Measurements from ENCODE around the gene CTNNA3.

CTNNA3 gene

DNA sequence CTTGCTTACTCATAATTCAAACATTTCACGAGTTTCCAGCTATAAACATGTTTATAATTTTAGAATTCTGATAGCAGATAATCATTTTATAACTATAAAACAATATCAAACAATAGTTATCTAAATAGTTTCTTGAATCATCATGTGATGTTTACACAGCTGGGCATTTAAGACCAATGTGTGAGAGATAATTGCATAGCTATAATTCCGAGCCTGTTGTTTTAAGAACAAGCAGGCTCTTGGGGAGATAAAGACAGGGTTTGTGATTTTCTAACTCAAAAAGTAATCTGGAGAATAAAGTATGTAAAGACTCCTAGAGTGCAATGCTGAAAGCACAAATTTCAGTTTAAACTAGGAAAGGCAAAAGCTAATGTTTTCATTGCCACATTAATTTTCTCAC, 439.0 kb downstream of the CTNNA3 start:
- no peak overlapping the region for H3K4me3 ChIP-seq (ENCODE audit: low read length, poor library complexity, severe bottlenecking)
- no peaks in the 10 kb centered on the region for H3K36me3 ChIP-seq (ENCODE audit: insufficient read depth, low read length)
- H2AFZ ChIP-seq (ENCODE audit: low read length) = no peak overlapping the region
- no peaks in the 10 kb centered on the region for H3K4me1 ChIP-seq (ENCODE audit: insufficient read depth, low read length, poor library complexity, severe bottlenecking)
- TF ChIP-seq, protein P1, sequence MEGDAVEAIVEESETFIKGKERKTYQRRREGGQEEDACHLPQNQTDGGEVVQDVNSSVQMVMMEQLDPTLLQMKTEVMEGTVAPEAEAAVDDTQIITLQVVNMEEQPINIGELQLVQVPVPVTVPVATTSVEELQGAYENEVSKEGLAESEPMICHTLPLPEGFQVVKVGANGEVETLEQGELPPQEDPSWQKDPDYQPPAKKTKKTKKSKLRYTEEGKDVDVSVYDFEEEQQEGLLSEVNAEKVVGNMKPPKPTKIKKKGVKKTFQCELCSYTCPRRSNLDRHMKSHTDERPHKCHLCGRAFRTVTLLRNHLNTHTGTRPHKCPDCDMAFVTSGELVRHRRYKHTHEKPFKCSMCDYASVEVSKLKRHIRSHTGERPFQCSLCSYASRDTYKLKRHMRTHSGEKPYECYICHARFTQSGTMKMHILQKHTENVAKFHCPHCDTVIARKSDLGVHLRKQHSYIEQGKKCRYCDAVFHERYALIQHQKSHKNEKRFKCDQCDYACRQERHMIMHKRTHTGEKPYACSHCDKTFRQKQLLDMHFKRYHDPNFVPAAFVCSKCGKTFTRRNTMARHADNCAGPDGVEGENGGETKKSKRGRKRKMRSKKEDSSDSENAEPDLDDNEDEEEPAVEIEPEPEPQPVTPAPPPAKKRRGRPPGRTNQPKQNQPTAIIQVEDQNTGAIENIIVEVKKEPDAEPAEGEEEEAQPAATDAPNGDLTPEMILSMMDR (conservative IDR thresholded peaks at IDR 0.05; ENCODE audit: low read length) = no peak
- no peak for TF ChIP-seq EZH2phosphoT487 (IDR thresholded peaks at IDR 0.05; ENCODE audit: borderline replicate concordance)
- H4K20me1 ChIP-seq (ENCODE audit: insufficient read depth, low read length, poor library complexity, severe bottlenecking) = no peaks in the 10 kb centered on the region
- H3K9ac ChIP-seq (ENCODE audit: low read depth, low read length, poor library complexity, severe bottlenecking) = no peak overlapping the region
- H3K4me2 ChIP-seq (ENCODE audit: low read depth, low read length, poor library complexity, severe bottlenecking) = no peak overlapping the region
- no peaks in the 10 kb centered on the region for H3F3A ChIP-seq (ENCODE audit: low read depth)
- no peaks in the 10 kb centered on the region for H3K27me3 ChIP-seq (ENCODE audit: insufficient read depth, low read length, poor library complexity, severe bottlenecking)
- H3K79me2 ChIP-seq (ENCODE audit: insufficient read depth, low read length) = no peaks in the 10 kb centered on the region
- no peaks in the 10 kb centered on the region for H3K9me2 ChIP-seq (replicated peaks; ENCODE audit: low read depth, low read length)
- no peaks in the 10 kb centered on the region for H3K9me3 ChIP-seq (ENCODE audit: insufficient read depth, low read depth, low read length)

DNA sequence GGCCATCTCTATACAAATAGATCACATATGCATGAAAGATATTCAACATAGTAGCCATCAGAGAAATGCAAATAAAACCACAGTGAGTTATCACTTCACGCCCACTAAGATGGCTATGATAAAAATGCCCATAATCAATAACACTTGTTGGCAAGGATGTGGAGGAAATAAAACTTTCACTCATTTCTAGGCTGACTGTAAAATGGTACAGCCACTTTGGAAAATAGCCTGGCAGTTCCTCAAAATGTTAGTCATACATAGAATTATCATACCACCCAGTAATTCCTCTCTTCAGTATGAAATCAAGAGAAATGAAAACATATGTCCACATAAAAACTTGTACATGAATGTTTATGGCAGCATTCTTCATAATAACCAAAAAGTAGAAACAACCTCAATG, 445.3 kb downstream of the CTNNA3 start:
- Histone ChIP-seq H3F3A (ENCODE audit: low read depth) (no peaks in the 10 kb centered on the region), H3K36me3 (ENCODE audit: insufficient read depth, low read length) (no peaks in the 10 kb centered on the region), H2AFZ (ENCODE audit: low read length) (no peak overlapping the region), H3K9ac (ENCODE audit: low read depth, low read length, poor library complexity, severe bottlenecking) (no peak overlapping the region), H3K9me2 (replicated peaks; ENCODE audit: low read depth, low read length) (no peaks in the 10 kb centered on the region), H3K4me2 (ENCODE audit: low read depth, low read length, poor library complexity, severe bottlenecking) (no peak overlapping the region), H3K4me3 (ENCODE audit: low read length, poor library complexity, severe bottlenecking) (no peak overlapping the region), H3K27me3 (ENCODE audit: insufficient read depth, low read length, poor library complexity, severe bottlenecking) (no peaks in the 10 kb centered on the region), H3K79me2 (ENCODE audit: insufficient read depth, low read length) (no peaks in the 10 kb centered on the region), H3K9me3 (ENCODE audit: insufficient read depth, low read depth, low read length) (no peaks in the 10 kb centered on the region), H3K4me1 (ENCODE audit: insufficient read depth, low read length, poor library complexity, severe bottlenecking) (no peaks in the 10 kb centered on the region), H4K20me1 (ENCODE audit: insufficient read depth, low read length, poor library complexity, severe bottlenecking) (no peaks in the 10 kb centered on the region)
- TF ChIP-seq EZH2phosphoT487 (IDR thresholded peaks at IDR 0.05; ENCODE audit: borderline replicate concordance) = no peak
- TF ChIP-seq, protein P1 (conservative IDR thresholded peaks at IDR 0.05; ENCODE audit: low read length) = no peak

DNA sequence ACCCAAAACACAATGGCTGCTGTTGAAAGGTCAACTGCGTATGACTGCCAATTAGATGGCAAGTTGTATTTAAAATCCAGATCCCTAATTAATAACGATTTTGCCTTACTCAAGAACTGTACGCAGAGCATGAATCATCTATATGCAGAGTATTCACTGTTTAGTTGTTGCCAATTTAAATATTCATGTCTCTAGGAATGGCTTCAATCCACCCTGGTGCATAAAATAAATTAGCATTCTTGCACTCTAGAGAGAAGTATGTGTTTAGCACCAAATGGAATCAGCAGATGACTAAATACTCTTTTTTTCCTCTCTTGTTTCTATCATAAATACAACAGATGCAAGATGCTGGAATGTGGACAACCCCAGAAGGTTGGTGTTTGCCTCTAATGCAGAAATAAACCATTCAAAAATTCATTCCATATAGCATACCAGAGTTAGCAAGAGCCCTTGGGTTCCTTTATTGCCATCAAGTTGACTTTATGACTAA, 449.9 kb downstream of the CTNNA3 start:
- H3K27me3 ChIP-seq (ENCODE audit: insufficient read depth, low read length, poor library complexity, severe bottlenecking) = no peaks in the 10 kb centered on the region
- H3F3A ChIP-seq (ENCODE audit: low read depth) = no peaks in the 10 kb centered on the region
- no peak overlapping the region for H3K9ac ChIP-seq (ENCODE audit: low read depth, low read length, poor library complexity, severe bottlenecking)
- no peak for TF ChIP-seq EZH2phosphoT487 (IDR thresholded peaks at IDR 0.05; ENCODE audit: borderline replicate concordance)
- TF ChIP-seq, protein P1 (conservative IDR thresholded peaks at IDR 0.05; ENCODE audit: low read length) = no peak
- no peak overlapping the region for H3K4me3 ChIP-seq (ENCODE audit: low read length, poor library complexity, severe bottlenecking)
- H2AFZ ChIP-seq (ENCODE audit: low read length) = no peak overlapping the region
- H3K36me3 ChIP-seq (ENCODE audit: insufficient read depth, low read length) = no peaks in the 10 kb centered on the region
- no peaks in the 10 kb centered on the region for H3K4me1 ChIP-seq (ENCODE audit: insufficient read depth, low read length, poor library complexity, severe bottlenecking)
- no peaks in the 10 kb centered on the region for H4K20me1 ChIP-seq (ENCODE audit: insufficient read depth, low read length, poor library complexity, severe bottlenecking)
- H3K9me3 ChIP-seq (ENCODE audit: insufficient read depth, low read depth, low read length) = no peaks in the 10 kb centered on the region
- no peak overlapping the region for H3K4me2 ChIP-seq (ENCODE audit: low read depth, low read length, poor library complexity, severe bottlenecking)
- H3K9me2 ChIP-seq (replicated peaks; ENCODE audit: low read depth, low read length) = no peaks in the 10 kb centered on the region
- no peaks in the 10 kb centered on the region for H3K79me2 ChIP-seq (ENCODE audit: insufficient read depth, low read length)
